Right lobe of liver (tissue), 6 donors: Measurements from ENCODE around the gene OR2F1. TPM values are rescaled to one million over a fixed set of nuclear protein-coding genes. Genes with fewer than 3 reads are reported as not detected.

Experiments used
- ATAC-seq, 4 donors: fragments of 200-7000 bp; cut with Tn5 transposase; one replicate each; pipeline ENCODE4 v1.9.1; 2020; ENCODE audit warnings: mild to moderate bottlenecking in 4 of 4, moderate library complexity in 4 of 4
- DNase-seq, 3 donors: peaks; one replicate each; pipeline ENCODE4 v3.0.0-alpha.2; 2020
- H3K27ac ChIP-seq, 3 donors: fragments of 200-600 bp; one replicate each; pipeline ENCODE4 v1.8.0; 2022
- H3K27me3 ChIP-seq, 2 donors: fragments of 200-600 bp; one replicate each; pipeline ENCODE4 v1.8.0; 2022
- H3K36me3 ChIP-seq, 4 donors: fragments of 200-600 bp; sonication (generic) in 1 of 4; one replicate each; pipeline versions ENCODE4 v1.5.1 to v1.8.0; 2017 to 2022; ENCODE audit warnings: control low read depth in 1 of 4
- H3K4me1 ChIP-seq, 4 donors: fragments of 200-600 bp; sonication (generic) in 1 of 4; one replicate each; pipeline versions ENCODE4 v1.5.1 to v1.8.0; 2017 to 2022; ENCODE audit warnings: control low read depth in 1 of 4
- H3K4me3 ChIP-seq, 3 donors: fragments of 200-600 bp; one replicate each; pipeline ENCODE4 v1.8.0; 2022
- H3K9me3 ChIP-seq, 4 donors: fragments of 200-600 bp; sonication (generic) in 1 of 4; one replicate each; pipeline versions ENCODE4 v1.5.1 to v1.8.0; 2017 to 2022; ENCODE audit warnings: control low read depth in 1 of 4
- CTCF ChIP-seq, 4 donors: fragments of 200-600 bp in 3 of 4; fragments of 450-650 bp in 1 of 4; IDR thresholded peaks; one replicate each; pipeline versions ENCODE4 v1.5.1 to v1.8.0; 2016 to 2022; ENCODE audit warnings: antibody characterized with exemption in 4 of 4, mild to moderate bottlenecking in 2 of 4
- POLR2A ChIP-seq: fragments of 450-650 bp; IDR thresholded peaks from one replicate; pipeline ENCODE4 v1.6.1; 2017; ENCODE audit warnings: antibody characterized with exemption, mild to moderate bottlenecking
- WGBS: methylation state at CpG from one replicate; pipeline ENCODE4 v1.1.6; 2018; ENCODE audit warnings: low coverage, low lambda C conversion rate; ENCODE audit not compliant: insufficient coverage; ENCODE audit errors: missing lambda C conversion rate; 5-methylcytosine and 5-hydroxymethylcytosine counted together
- intact Hi-C, 2 donors: fragments of 100-400 bp; cut with DNase I; formaldehyde crosslinking; loops; one replicate each; pipeline versions ENCODE4 v1.11.2 to v1.14.1; 2022
- total RNA-seq, 6 experiments: library from RNA; depleted of rRNA in 2 of 6; stranded (reverse); fragments of >200 nt in 2 of 6; fragmentation: NEBNext Ultra II Directional in 3 of 6; extraction: Animal tissue kit (Norgen Biotek cat#: 25700) in 3 of 6; gene quantifications; one replicate each; pipeline versions ENCODE4 v1.1.0 to v1.2.4, GENCODE V29; 2016 to 2023
- donor health status: DM: no; HTN: yes; CAD: no.
- donor health status: DM: no; HTN: no; CAD: no.
- donor health status: DM: no; HTN: no; CAD: no.
- donor health status: DM: no; HTN: yes; CAD: no.
- donor health status: DM: no; HTN: yes; CAD: no.

OR2F1 gene
- total RNA-seq, 6 experiments from 2014 or later, result not detected

- H3K4me3 ChIP-seq, result no peak overlapping the region
- WGBS, result 55% methylated on average over 4 of the region's 4 CpGs
These were observed 19.8 kb downstream of the OR2F1 start for GRCh38 chr7:143974459-143974858.

GRCh38 chr7:143975617-143976016 lies 21.0 kb downstream of the OR2F1 start:
- intact Hi-C loops, result no loop called here
- Histone ChIP-seq H3K4me3 (no peak overlapping the region), H3K27me3 (no peaks in the 10 kb centered on the region), H3K36me3 (no peaks in the 10 kb centered on the region), H3K4me1 (no peaks in the 10 kb centered on the region), H3K27ac (no peak overlapping the region), H3K9me3 (no peaks in the 10 kb centered on the region)
- no CpG with 5 or more reads among the region's 1 CpG for WGBS
- no peak for DNase-seq
- TF ChIP-seq POLR2A (no peak), CTCF (IDR thresholded peaks at IDR 0.05) (no peak)
- no peak for ATAC-seq

More at GRCh38 chr7:143974459-143974858, 19.8 kb downstream of the OR2F1 start:
- Histone ChIP-seq H3K27ac (no peak overlapping the region), H3K9me3 (no peaks in the 10 kb centered on the region), H3K27me3 (no peaks in the 10 kb centered on the region), H3K4me1 (no peaks in the 10 kb centered on the region), H3K36me3 (no peaks in the 10 kb centered on the region)
- TF ChIP-seq CTCF (IDR thresholded peaks at IDR 0.05), result no peak
- TF ChIP-seq POLR2A, result no peak
- intact Hi-C loops, result no loop called here
- DNase-seq, result no peak
- ATAC-seq, result peak in 1 of 4 donors; percentile 70

GRCh38 chr7:143978585-143978984 lies 23.9 kb downstream of the OR2F1 start:
- no peak overlapping the region for H3K4me3 ChIP-seq
- 55% methylated on average over 2 of the region's 2 CpGs for WGBS
- TF ChIP-seq POLR2A (no peak), CTCF (IDR thresholded peaks at IDR 0.05) (no peak)
- H3K27me3 ChIP-seq, result no peaks in the 10 kb centered on the region
- no peak overlapping the region for H3K27ac ChIP-seq
- no peak for ATAC-seq
- no peak for DNase-seq
- H3K9me3 ChIP-seq, result no peaks in the 10 kb centered on the region
- no peaks in the 10 kb centered on the region for H3K36me3 ChIP-seq
- no peaks in the 10 kb centered on the region for H3K4me1 ChIP-seq
- intact Hi-C loops, result no loop called here

- Histone ChIP-seq H3K9me3 (no peaks in the 10 kb centered on the region), H3K4me3 (no peak overlapping the region), H3K27ac (no peak overlapping the region), H3K36me3 (no peaks in the 10 kb centered on the region), H3K27me3 (no peaks in the 10 kb centered on the region), H3K4me1 (no peaks in the 10 kb centered on the region)
- ATAC-seq, result no peak
- TF ChIP-seq CTCF (IDR thresholded peaks at IDR 0.05) (no peak), POLR2A (no peak)
- DNase-seq, result no peak
- 58% methylated on average over 1 of the region's 1 CpG for WGBS
- intact Hi-C loops, result no loop called here
These were observed 24.7 kb downstream of the OR2F1 start for GRCh38 chr7:143979359-143979758.

- Histone ChIP-seq H3K9me3 (no peaks in the 10 kb centered on the region), H3K36me3 (no peaks in the 10 kb centered on the region), H3K27ac (no peak overlapping the region), H3K4me1 (no peaks in the 10 kb centered on the region), H3K27me3 (no peaks in the 10 kb centered on the region), H3K4me3 (no peak overlapping the region)
- no peak for TF ChIP-seq POLR2A
- no peak for TF ChIP-seq CTCF (IDR thresholded peaks at IDR 0.05)
- no peak for ATAC-seq
- DNase-seq, result no peak
- WGBS, result 33% methylated on average over 2 of the region's 2 CpGs
- intact Hi-C loops, result no loop called here
These were observed 25.4 kb downstream of the OR2F1 start for GRCh38 chr7:143979998-143980397.
